Neural crest cell (in vitro differentiated cells): ENCODE data around the gene SUSD5. TPM values are rescaled to one million over a fixed set of nuclear protein-coding genes. Genes with fewer than 3 reads are reported as not detected.

ENCODE experiments used
- DNase-seq: peaks from one replicate; pipeline ENCODE4 v3.0.0; 2021; ENCODE audit warnings: low read depth, mixed read lengths, low spot score
- H3K27ac Mint-ChIP-seq: one replicate; pipeline ENCODE4 v1.8.0; 2021; ENCODE audit warnings: mild to moderate bottlenecking, mixed read lengths; ENCODE audit not compliant: unreplicated experiment
- H3K27me3 Mint-ChIP-seq: 2 replicates; pipeline ENCODE4 v1.8.0; 2021; ENCODE audit warnings: low read depth, mild to moderate bottlenecking, mixed read lengths
- H3K36me3 Mint-ChIP-seq: 2 replicates; pipeline ENCODE4 v1.8.0; 2021; ENCODE audit warnings: low read depth, mild to moderate bottlenecking, mixed read lengths
- H3K4me1 Mint-ChIP-seq: 2 replicates; pipeline ENCODE4 v1.8.0; 2021; ENCODE audit warnings: mixed read lengths
- H3K4me3 Mint-ChIP-seq: one replicate; pipeline ENCODE4 v1.8.0; 2021; ENCODE audit warnings: mild to moderate bottlenecking, mixed read lengths
- H3K9me3 Mint-ChIP-seq: 2 replicates; pipeline ENCODE4 v1.8.0; 2021; ENCODE audit warnings: mixed read lengths
- CTCF ChIP-seq: fragments of 200-600 bp; sonication (generic); conservative IDR thresholded peaks from 2 replicates; pipeline ENCODE4 v1.5.0; 2021; ENCODE audit warnings: antibody characterized with exemption, mild to moderate bottlenecking
- total RNA-seq: library from RNA; stranded (reverse); gene quantifications from 2 replicates; pipeline ENCODE4 v1.2.1, GENCODE V29; 2021

Gene SUSD5
- total RNA-seq, 1 donor from 2014 or later, result 2.1 TPM

- TF ChIP-seq CTCF, result no peak
- no peak for DNase-seq
- H3K27me3 Mint-ChIP-seq, result no peaks in the 10 kb centered on the region
- no peak overlapping the region for H3K27ac Mint-ChIP-seq
- H3K4me1 Mint-ChIP-seq, result no peaks in the 10 kb centered on the region
- peaks cover 9% of the 10 kb centered on the region for H3K36me3 Mint-ChIP-seq
- H3K9me3 Mint-ChIP-seq, result no peaks in the 10 kb centered on the region
- no peak overlapping the region for H3K4me3 Mint-ChIP-seq
Observed at GRCh38 chr3:33130144-33130543, 88.5 kb downstream of the SUSD5 start.

GRCh38 chr3:33128706-33129105 is 89.9 kb downstream of the SUSD5 start:
- Mint-ChIP-seq H3K9me3 (no peaks in the 10 kb centered on the region), H3K27ac (no peak overlapping the region), H3K4me3 (no peak overlapping the region), H3K36me3 (peaks cover 9% of the 10 kb centered on the region), H3K4me1 (no peaks in the 10 kb centered on the region), H3K27me3 (no peaks in the 10 kb centered on the region)
- DNase-seq, result no peak
- TF ChIP-seq CTCF, result no peak

- Mint-ChIP-seq H3K27me3 (no peaks in the 10 kb centered on the region), H3K4me1 (no peaks in the 10 kb centered on the region), H3K27ac (no peak overlapping the region), H3K36me3 (peaks cover 9% of the 10 kb centered on the region), H3K9me3 (no peaks in the 10 kb centered on the region), H3K4me3 (no peak overlapping the region)
- no peak for DNase-seq
- no peak for TF ChIP-seq CTCF
Observed at GRCh38 chr3:33125840-33126239, 92.8 kb downstream of the SUSD5 start.

- Mint-ChIP-seq H3K4me3 (no peak overlapping the region), H3K4me1 (no peaks in the 10 kb centered on the region), H3K9me3 (no peaks in the 10 kb centered on the region), H3K27me3 (no peaks in the 10 kb centered on the region), H3K36me3 (peaks cover 12% of the 10 kb centered on the region), H3K27ac (no peak overlapping the region)
- no peak for DNase-seq
- no peak for TF ChIP-seq CTCF
Observed at GRCh38 chr3:33124638-33125037, 94.0 kb downstream of the SUSD5 start.

GRCh38 chr3:33122991-33123390 is 95.6 kb downstream of the SUSD5 start:
- Mint-ChIP-seq H3K9me3 (no peaks in the 10 kb centered on the region), H3K27ac (no peak overlapping the region), H3K4me1 (peaks cover 7% of the 10 kb centered on the region), H3K4me3 (no peak overlapping the region), H3K36me3 (peaks cover 12% of the 10 kb centered on the region), H3K27me3 (no peaks in the 10 kb centered on the region)
- no peak for DNase-seq
- TF ChIP-seq CTCF, result no peak

GRCh38 chr3:33119891-33120290 is 98.7 kb downstream of the SUSD5 start:
- H3K9me3 Mint-ChIP-seq, result no peaks in the 10 kb centered on the region
- H3K27ac Mint-ChIP-seq, result no peak overlapping the region
- no peak for DNase-seq
- H3K27me3 Mint-ChIP-seq, result no peaks in the 10 kb centered on the region
- no peak overlapping the region for H3K4me3 Mint-ChIP-seq
- TF ChIP-seq CTCF, result no peak
- H3K36me3 Mint-ChIP-seq, result peaks cover 8% of the 10 kb centered on the region
- peaks cover 26% of the 10 kb centered on the region for H3K4me1 Mint-ChIP-seq
